Suprapubic skin (tissue), 4 donors: Measurements from ENCODE around the gene KCTD3.

Source experiments
- EP300 ChIP-seq: sonication (generic); formaldehyde crosslinking; IDR thresholded peaks from one replicate; pipeline ENCODE4 v1.6.1; 2017; ENCODE audit warnings: antibody characterized with exemption
- POLR2A ChIP-seq, 2 donors: fragments of 450-650 bp; IDR thresholded peaks; one replicate each; pipeline ENCODE4 v1.6.1; 2017; ENCODE audit warnings: antibody characterized with exemption in 2 of 2, mild to moderate bottlenecking in 2 of 2, moderate library complexity in 2 of 2
- POLR2AphosphoS5 ChIP-seq, 3 donors: sonication (generic); formaldehyde crosslinking; IDR thresholded peaks; one replicate each; pipeline ENCODE4 v1.6.1; 2017; ENCODE audit warnings: antibody characterized with exemption in 3 of 3
- TF ChIP-seq, protein P1 (sequence below), 2 donors: fragments of 200-600 bp in 1 of 2; fragments of 450-650 bp in 1 of 2; sonication (generic) in 1 of 2; IDR thresholded peaks; one replicate each; pipeline ENCODE4 v1.5.1; 2016 to 2019; ENCODE audit warnings: antibody characterized with exemption in 2 of 2, mild to moderate bottlenecking in 1 of 2, moderate library complexity in 1 of 2

DNA sequence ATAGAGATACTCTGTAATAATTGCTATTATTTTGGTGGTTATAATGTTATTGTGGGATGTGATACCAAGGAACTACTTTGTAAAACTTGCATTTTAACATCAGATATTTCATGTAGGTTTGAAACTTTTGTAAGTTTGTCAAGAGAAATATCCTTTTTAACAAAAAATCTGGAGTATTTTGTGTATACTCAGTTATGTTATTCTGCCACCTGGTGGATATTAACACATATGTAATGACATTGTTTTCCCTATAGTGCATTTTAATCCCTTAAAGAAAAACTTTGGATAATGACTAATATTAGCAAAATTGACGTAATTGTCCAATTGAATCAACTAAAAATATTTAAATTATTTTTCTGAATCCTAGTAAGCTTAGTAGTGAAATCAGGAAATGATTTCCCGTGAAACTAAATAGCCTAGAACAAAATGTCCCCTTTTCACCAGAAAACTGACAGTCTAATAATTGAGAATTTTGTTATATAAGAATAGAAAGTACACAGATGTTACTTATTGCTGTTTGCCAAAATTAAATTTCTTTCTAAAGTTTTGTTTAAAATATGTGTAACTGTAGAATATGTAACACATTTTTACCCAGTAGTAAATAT is 39.6 kb downstream of the KCTD3 start:
- TF ChIP-seq POLR2A (IDR thresholded peaks at IDR 0.05) (no peak), EP300 (no peak), POLR2AphosphoS5 (IDR thresholded peaks at IDR 0.05) (no peak)
- TF ChIP-seq, protein P1, sequence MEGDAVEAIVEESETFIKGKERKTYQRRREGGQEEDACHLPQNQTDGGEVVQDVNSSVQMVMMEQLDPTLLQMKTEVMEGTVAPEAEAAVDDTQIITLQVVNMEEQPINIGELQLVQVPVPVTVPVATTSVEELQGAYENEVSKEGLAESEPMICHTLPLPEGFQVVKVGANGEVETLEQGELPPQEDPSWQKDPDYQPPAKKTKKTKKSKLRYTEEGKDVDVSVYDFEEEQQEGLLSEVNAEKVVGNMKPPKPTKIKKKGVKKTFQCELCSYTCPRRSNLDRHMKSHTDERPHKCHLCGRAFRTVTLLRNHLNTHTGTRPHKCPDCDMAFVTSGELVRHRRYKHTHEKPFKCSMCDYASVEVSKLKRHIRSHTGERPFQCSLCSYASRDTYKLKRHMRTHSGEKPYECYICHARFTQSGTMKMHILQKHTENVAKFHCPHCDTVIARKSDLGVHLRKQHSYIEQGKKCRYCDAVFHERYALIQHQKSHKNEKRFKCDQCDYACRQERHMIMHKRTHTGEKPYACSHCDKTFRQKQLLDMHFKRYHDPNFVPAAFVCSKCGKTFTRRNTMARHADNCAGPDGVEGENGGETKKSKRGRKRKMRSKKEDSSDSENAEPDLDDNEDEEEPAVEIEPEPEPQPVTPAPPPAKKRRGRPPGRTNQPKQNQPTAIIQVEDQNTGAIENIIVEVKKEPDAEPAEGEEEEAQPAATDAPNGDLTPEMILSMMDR (IDR thresholded peaks at IDR 0.05): no peak
